Measurements from ENCODE around the gene TNS1.

The TNS1 gene

GRCh38 chr2:217802876-217803652 is 199.7 kb downstream of the TNS1 start:
- DNase-seq: no peak

DNA sequence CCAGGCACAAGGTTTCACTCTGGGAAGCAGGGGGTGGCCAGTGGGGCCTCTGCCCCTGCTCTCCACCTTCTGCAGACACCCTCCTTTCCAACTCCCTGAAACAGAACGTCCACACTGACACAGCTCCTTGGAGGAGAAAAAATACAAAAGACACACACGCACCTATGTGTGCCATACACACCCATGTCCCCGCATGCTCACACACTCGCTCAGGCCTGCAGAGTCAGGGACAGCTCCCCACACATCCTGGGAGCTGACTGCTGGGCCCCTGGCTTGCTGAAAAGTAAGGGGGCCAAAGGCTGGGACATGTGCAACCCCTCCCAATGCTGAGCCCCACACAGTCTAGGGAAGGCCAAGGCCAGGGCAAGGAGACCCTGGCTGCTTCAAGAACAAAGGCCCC is 200.5 kb downstream of the TNS1 start:
- no peak for DNase-seq

GRCh38 chr2:217801711-217802110 is 201.1 kb downstream of the TNS1 start:
- no peak for DNase-seq

GRCh38 chr2:217801115-217801531 is 201.7 kb downstream of the TNS1 start:
- DNase-seq: no peak

DNA sequence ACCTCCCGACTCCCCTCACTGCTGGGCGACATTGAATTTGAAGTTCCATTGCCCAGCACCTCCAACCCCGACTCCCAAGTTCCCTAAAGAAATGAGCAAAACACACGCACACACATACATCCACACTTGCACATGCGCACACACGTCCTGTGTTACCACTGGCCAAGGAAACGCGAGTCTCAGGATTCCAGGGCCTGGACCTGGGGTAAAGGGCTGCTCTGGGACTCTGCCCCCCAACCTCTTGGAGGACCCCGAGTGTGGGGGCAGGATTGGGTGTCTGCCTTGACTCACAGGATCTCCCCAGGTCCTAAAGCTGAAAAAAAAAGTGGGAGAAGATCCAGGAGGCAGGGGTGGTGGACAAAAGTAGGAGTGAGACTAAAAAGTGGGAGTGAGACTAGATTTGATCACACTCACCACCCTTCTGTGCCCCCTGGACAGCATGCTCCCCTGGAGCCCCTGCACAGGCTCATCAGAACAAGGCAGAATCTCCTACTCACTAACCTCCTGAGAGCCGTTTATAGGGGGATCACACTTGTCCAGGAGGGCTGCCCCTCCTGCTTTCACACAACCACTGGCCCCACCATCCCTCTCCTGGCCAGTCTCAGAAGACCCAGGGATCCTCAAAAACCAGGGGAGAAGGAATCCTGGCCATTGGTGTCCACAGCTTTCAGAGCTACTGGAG is 202.2 kb downstream of the TNS1 start:
- no peak for DNase-seq

DNA sequence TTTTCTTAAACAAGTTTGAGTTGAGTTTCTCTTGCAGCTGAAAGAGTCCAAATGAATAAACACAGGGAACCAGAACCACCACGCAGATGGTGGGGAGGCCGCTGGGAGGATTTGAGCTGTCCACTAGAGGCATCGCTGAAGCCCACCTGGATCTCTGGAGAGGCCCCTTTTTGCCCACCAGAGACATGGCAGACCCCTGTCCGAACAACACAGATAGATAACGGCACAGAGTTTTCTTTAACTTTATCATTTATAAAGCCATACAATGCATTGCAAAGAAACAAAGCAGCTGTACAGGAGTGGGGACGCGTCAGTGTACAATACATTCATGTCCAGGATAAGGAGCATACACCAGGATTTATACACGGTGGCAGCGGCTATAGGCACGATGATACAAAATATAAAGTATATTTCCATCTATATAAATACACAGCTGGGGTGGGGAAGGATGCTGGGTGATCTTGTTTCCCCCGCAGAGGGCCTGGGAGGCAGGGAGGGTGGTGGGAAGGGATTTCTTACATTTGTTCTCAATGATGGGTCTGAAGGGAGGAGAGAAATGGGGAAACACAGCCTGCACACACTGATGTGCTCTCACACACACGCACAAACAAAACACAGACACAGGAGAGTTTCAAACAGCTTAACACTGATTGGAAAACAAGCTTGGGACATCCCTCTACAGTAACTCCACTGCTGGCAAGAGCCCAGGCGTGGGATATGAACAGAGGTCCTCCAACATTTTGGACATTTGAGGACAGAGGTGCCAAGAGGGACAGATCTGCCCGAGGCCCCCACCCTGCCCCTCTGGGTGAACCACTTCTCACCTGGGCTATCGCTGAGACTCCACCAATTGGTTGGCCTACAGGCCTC is 203.0 kb downstream of the TNS1 start:
- DNase-seq: no peak

DNA sequence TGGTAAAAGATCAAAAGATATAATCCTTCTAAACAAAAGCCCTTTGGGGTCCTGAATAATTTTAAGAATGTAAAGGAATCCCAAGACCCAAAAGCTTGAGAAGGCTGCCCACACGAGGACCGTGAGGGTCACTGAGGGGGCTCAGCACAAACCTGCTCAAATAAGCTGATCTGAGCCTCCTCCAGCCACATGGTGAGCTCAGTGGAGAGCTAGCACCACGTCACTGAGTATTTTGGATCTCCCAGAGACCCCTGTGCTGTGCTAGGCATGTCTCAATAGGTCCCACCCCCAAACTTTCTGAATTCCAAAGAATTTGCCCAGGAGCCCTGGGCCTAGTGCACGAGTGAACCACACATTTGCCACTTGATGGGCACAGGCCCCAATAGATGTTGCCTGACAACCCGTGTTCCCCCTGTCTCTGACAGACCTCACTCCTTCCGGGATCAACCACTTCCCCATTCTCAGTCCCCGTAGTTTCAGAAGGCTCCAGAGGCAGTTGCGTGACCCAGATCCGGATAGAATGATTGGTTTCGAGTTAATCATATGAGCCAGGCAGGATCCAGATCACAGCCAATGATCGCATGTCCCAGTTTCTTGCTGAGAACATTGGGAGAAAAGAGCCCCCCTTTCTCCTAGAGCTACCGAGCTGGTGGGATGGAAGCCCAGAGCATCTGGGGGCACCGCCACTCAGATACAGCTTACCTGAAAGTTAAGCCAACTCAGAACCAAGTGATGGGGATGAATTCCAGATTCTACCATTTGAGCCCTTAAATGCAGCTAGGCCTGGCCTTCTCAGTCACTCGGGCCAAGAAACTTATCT is 203.8 kb downstream of the TNS1 start:
- no peak for DNase-seq

GRCh38 chr2:217798191-217798590 is 204.6 kb downstream of the TNS1 start:
- DNase-seq: no peak

DNA sequence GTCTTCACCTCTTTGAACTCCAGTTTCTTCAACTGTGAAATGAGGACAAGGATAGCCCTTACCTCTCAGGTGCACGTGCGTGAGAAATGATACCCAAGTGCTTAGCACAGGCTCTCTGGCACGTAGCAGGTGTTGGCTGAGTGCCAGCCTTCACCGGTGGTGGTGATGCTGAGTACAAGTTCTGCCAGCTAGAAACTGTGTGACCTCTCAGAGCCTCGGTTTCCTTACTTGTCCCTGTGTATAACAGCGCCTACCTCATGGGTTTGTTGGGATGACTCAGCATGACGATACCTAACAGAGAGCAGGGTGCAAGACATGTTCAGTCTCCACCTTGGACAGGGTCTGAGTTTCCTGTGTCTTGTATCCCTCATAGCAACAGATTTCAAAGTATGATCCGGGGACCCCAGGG is 205.1 kb downstream of the TNS1 start:
- peak; percentile 80 for DNase-seq

- no peak for DNase-seq
These were observed 205.6 kb downstream of the TNS1 start for GRCh38 chr2:217797165-217797564.

DNA sequence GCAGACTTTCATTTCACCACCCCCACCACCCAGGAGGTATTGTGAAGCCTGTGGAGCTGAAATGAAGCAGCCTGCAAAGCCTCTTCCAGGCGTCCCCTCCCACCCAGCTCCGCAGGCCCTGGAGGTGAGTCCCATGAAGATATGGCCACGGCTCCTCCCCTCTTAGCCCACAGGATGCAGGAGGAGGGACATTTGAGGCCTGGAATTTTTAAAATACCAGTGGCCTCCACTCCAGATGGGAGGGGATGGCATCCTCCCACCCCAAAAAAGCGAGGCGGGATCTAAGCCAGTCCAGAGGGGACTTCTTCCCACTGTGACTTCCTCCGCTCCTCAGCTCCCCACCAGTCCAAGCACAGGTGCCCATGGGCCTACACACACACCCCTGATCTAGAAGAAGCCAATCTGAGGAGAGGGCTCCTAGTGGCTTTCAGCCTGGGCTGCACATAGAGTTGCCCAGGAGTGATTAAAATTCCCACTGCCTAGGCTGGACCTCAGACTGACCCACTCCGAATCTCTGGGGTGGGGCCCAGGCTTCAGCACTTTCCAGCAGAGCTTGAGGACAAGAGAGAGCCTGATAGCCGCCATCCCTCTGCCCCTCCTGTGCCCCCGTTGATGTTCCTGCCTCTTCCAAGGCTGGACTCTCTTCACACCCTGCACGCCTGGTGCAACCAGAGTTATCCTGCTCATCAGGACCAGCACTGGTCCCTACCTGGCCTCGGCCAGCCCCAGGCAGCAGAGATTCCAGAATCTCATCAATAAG is 206.9 kb downstream of the TNS1 start:
- DNase-seq: no peak

- no peak for DNase-seq
These were observed 207.7 kb downstream of the TNS1 start for GRCh38 chr2:217795067-217795466.

DNA sequence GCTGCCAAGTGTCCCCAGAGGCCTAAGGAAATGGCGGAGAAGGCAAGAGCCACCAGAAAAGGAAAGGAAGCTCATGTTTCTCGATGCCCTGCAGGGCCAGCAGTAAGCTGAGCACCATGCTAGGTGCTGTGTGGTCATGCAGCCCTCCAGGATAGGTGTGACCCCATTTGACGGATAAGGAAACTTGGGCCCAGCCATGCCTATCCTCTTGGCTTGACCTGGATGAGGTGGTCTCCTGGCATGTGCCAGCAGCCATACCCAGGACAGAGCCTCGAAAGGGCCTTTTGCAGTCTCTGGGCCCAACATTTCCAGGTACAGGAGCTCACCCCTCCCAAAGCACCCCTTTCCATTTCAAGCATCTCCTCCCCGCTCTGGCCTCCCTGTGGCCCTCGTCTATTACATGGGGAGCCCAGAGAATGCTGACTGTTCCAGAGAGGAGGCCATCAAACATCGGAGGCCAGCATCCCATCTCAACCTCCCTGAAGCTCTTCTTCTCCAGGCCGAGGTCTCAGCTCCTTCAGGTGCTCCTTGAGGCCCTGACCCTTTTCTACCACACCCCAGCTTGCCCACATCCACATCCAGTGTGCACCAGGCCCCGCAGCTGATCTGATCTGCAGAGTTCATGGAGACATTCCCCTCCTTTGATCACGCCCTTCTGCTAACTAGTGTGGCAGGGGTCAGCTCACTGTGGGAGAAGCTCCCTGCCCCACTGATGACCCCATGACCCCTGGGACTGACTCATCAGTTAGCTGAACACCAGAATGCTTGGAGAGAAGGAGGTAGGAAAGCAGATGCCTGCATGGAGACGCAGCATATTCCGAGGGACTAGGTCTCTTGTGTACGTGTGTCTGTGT is 208.4 kb downstream of the TNS1 start:
- DNase-seq: no peak

DNA sequence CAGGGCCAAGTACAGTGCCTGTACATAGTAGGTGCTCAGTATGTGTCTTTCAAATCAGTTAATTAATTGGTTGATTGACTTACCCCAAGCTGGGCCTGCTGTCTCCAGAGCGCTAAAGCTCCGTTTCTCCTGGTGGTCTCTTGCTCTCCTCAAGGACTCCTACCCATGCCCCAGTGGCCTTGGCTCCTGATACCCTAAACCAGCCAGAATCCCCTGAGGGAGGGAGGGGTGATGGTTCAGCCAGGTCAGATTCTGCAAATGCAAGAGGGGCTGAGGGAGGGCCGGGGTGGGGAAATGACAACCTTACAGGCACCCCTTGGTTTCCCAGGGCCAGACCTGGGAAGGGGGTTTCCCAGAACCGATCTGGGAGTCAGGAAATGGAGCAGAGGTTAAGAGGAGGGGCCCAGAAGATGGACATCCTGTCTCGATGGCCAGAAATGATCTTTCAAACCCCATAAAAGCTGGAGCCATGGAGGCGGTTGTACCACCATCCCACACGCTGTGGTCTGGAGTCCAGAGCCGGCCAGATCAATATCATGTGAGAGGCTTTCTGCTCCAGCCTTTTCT is 209.1 kb downstream of the TNS1 start:
- DNase-seq: no peak

GRCh38 chr2:217792626-217793527 is 209.9 kb downstream of the TNS1 start:
- DNase-seq: no peak

GRCh38 chr2:217791551-217791950 is 211.2 kb downstream of the TNS1 start:
- no peak for DNase-seq

GRCh38 chr2:217790681-217791392 is 212.0 kb downstream of the TNS1 start:
- DNase-seq: no peak

- no peak for DNase-seq
These were observed 212.6 kb downstream of the TNS1 start for GRCh38 chr2:217790195-217790594.

- no peak for DNase-seq
These were observed 213.0 kb downstream of the TNS1 start for GRCh38 chr2:217789736-217790181.

All from DMS79 (cell line).